ENCODE data around the gene CDC73. TPM values are rescaled to one million over a fixed set of nuclear protein-coding genes. Genes with fewer than 3 reads are reported as not detected.
A peak's percentile ranks its signal among the peaks of the same experiment; 100 is the strongest.

Gene CDC73
- total RNA-seq, 4 donors from 2014 or later = 17.0 to 30.0 (median 26.6) TPM

- H3K27me3 ChIP-seq = no peaks in the 10 kb centered on the region
- 91% methylated on average over 1 of the region's 1 CpG for WGBS
- no peak for DNase-seq (ENCODE audit: low spot score in 2 of 2)
- no peak overlapping the region for H3K27ac ChIP-seq
- H3K4me3 ChIP-seq = no peak overlapping the region
- no peaks in the 10 kb centered on the region for H3K36me3 ChIP-seq
- H3K4me1 ChIP-seq = peaks cover 7% of the 10 kb centered on the region
- TF ChIP-seq POLR2A (IDR thresholded peaks at IDR 0.05) = no peak
- no peaks in the 10 kb centered on the region for H3K9me3 ChIP-seq
Observed at GRCh38 chr1:193109619-193110018, 12.2 kb upstream of the CDC73 start.

GRCh38 chr1:193110246-193110645 is 11.6 kb upstream of the CDC73 start:
- no peak for TF ChIP-seq EP300 (IDR thresholded peaks at IDR 0.05)
- no peak for TF ChIP-seq POLR2AphosphoS5 (IDR thresholded peaks at IDR 0.05)
- TF ChIP-seq POLR2A (IDR thresholded peaks at IDR 0.05) = no peak
- no peak for TF ChIP-seq CTCF (IDR thresholded peaks at IDR 0.05)
- Histone ChIP-seq H3K36me3 (no peaks in the 10 kb centered on the region), H3K4me1 (peaks cover 7% of the 10 kb centered on the region), H3K27ac (no peak overlapping the region), H3K9me3 (no peaks in the 10 kb centered on the region), H3K27me3 (no peaks in the 10 kb centered on the region), H3K4me3 (no peak overlapping the region)
- 100% methylated on average over 1 of the region's 1 CpG for WGBS
- no peak for DNase-seq (ENCODE audit: low spot score in 2 of 2)

- H3K4me1 ChIP-seq = peaks cover 2% of the 10 kb centered on the region
- no peaks in the 10 kb centered on the region for H3K36me3 ChIP-seq
- no peak for TF ChIP-seq POLR2AphosphoS5 (IDR thresholded peaks at IDR 0.05)
- TF ChIP-seq POLR2A (IDR thresholded peaks at IDR 0.05) = no peak
- 87% methylated on average over 3 of the region's 3 CpGs for WGBS
- H3K27me3 ChIP-seq = no peaks in the 10 kb centered on the region
- H3K4me3 ChIP-seq = no peak overlapping the region
- no peaks in the 10 kb centered on the region for H3K9me3 ChIP-seq
- DNase-seq (ENCODE audit: low spot score in 2 of 2) = no peak
- H3K27ac ChIP-seq = no peak overlapping the region
Observed at GRCh38 chr1:193110864-193111263, 11.0 kb upstream of the CDC73 start.

GRCh38 chr1:193111641-193112090 is 10.2 kb upstream of the CDC73 start:
- Histone ChIP-seq H3K27me3 (no peaks in the 10 kb centered on the region), H3K4me1 (no peaks in the 10 kb centered on the region), H3K4me3 (no peak overlapping the region), H3K36me3 (no peaks in the 10 kb centered on the region), H3K9me3 (no peaks in the 10 kb centered on the region), H3K27ac (peak overlapping the region; percentile 56)
- no peak for TF ChIP-seq CTCF (IDR thresholded peaks at IDR 0.05)
- TF ChIP-seq POLR2A (IDR thresholded peaks at IDR 0.05) = no peak
- TF ChIP-seq EP300 (IDR thresholded peaks at IDR 0.05) = no peak
- no peak for TF ChIP-seq POLR2AphosphoS5 (IDR thresholded peaks at IDR 0.05)
- WGBS = 39% methylated on average over 6 of the region's 6 CpGs
- DNase-seq (ENCODE audit: low spot score in 2 of 2) = peak in 1 of 2 donors; percentile 79

GRCh38 chr1:193113258-193113991 is 8.4 kb upstream of the CDC73 start:
- TF ChIP-seq EP300 (IDR thresholded peaks at IDR 0.05) (no peak), CTCF (IDR thresholded peaks at IDR 0.05) (no peak), POLR2AphosphoS5 (IDR thresholded peaks at IDR 0.05) (no peak), POLR2A (IDR thresholded peaks at IDR 0.05) (no peak)
- H3K4me3 ChIP-seq = no peak overlapping the region
- 82% methylated on average over 9 of the region's 9 CpGs for whole genome bisulfite sequencing
- no peaks in the 10 kb centered on the region for H3K27me3 ChIP-seq
- no peak for DNase-seq (ENCODE audit: low spot score in 2 of 2)
- no peaks in the 10 kb centered on the region for H3K9me3 ChIP-seq
- H3K36me3 ChIP-seq = no peaks in the 10 kb centered on the region
- no peaks in the 10 kb centered on the region for H3K4me1 ChIP-seq
- no peak overlapping the region for H3K27ac ChIP-seq

GRCh38 chr1:193113992-193114332 is 7.9 kb upstream of the CDC73 start:
- no peaks in the 10 kb centered on the region for H3K9me3 ChIP-seq
- no peak overlapping the region for H3K27ac ChIP-seq
- H3K36me3 ChIP-seq = no peaks in the 10 kb centered on the region
- no peaks in the 10 kb centered on the region for H3K4me1 ChIP-seq
- no peaks in the 10 kb centered on the region for H3K27me3 ChIP-seq
- no peak for DNase-seq (ENCODE audit: low spot score in 2 of 2)
- TF ChIP-seq CTCF (IDR thresholded peaks at IDR 0.05) = no peak
- TF ChIP-seq POLR2A (IDR thresholded peaks at IDR 0.05) = no peak
- no peak for TF ChIP-seq EP300 (IDR thresholded peaks at IDR 0.05)
- H3K4me3 ChIP-seq = no peak overlapping the region

All from suprapubic skin (tissue), 4 donors.